ENCODE results near the gene ZSCAN16.

DNA sequence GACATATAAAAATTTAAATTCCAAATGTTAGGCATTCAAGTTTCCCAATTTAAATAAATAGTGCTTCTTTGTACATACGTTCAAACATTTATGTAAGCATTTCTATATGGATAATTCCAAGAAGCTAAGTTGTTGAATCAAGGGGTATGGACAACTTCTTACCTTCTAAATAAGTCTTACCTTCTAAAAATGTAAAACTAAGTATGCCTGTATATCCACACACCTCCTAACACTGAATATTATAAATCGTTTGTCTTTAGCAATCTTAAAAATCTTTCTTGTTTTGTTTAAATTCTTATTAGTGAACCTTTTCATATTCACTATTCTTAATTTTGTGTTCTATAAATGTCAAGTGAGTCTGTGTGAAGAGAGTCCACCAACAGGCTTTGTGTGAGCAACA is 2.5 kb upstream of the ZSCAN16 start:
- no peak for TF ChIP-seq CTCF (conservative IDR thresholded peaks at IDR 0.05; ENCODE audit: low read length)
- no peak for TF ChIP-seq EZH2phosphoT487 (IDR thresholded peaks at IDR 0.05; ENCODE audit: borderline replicate concordance, low read depth, low read length)

All from OCI-LY7 (cell line).